GM23338 (cell line): ENCODE measurements around the gene LATS2.

Experiments
- CREB1 ChIP-seq: fragments of 250-450 bp; sonication (Bioruptor Pico); IDR thresholded peaks from 2 replicates; pipeline ENCODE4 v1.5.0; 2020; ENCODE audit warnings: low read depth, mild to moderate bottlenecking, moderate library complexity
- EZH2 ChIP-seq: fragments of 200-600 bp; sonication (generic); IDR thresholded peaks from one replicate; pipeline ENCODE4 v1.8.0; 2017; ENCODE audit warnings: antibody characterized with exemption, mild to moderate bottlenecking, low read depth; ENCODE audit not compliant: unreplicated experiment
- EZH2phosphoT487 ChIP-seq: fragments of 200-600 bp; sonication (generic); IDR thresholded peaks from one replicate; pipeline ENCODE4 v1.8.1; 2018; ENCODE audit warnings: antibody characterized with exemption; ENCODE audit not compliant: unreplicated experiment
- JUNB ChIP-seq: IDR thresholded peaks from one replicate; pipeline ENCODE4 v1.6.1; 2016; ENCODE audit warnings: antibody characterized with exemption; ENCODE audit not compliant: unreplicated experiment
- NANOG ChIP-seq: IDR thresholded peaks from 2 replicates; pipeline ENCODE4 v1.6.1; 2016; ENCODE audit warnings: antibody characterized with exemption, borderline replicate concordance
- POLR2AphosphoS5 ChIP-seq: IDR thresholded peaks from 2 replicates; pipeline ENCODE4 v1.6.1; 2016; ENCODE audit warnings: antibody characterized with exemption, low read depth
- REST ChIP-seq: IDR thresholded peaks from one replicate; pipeline ENCODE4 v1.6.1; 2018; ENCODE audit warnings: antibody characterized with exemption; ENCODE audit not compliant: unreplicated experiment
- ZNF331 ChIP-seq: fragments of 250-450 bp; sonication (Bioruptor Pico); IDR thresholded peaks from 2 replicates; pipeline ENCODE4 v1.5.0; 2020; ENCODE audit warnings: low read depth, mild to moderate bottlenecking, moderate library complexity
- ZNF462 ChIP-seq: fragments of 250-450 bp; sonication (Bioruptor Pico); IDR thresholded peaks from 2 replicates; pipeline ENCODE4 v1.5.0; 2020; ENCODE audit warnings: mild to moderate bottlenecking, moderate library complexity
- TF ChIP-seq, protein P1 (sequence below), 2 experiments: fragments of 200-600 bp in 1 of 2; sonication (generic) in 1 of 2; conservative IDR thresholded peaks; 2 replicates each; pipeline versions ENCODE4 v1.5.1 to v1.6.1; 2016 to 2017; ENCODE audit warnings: antibody characterized with exemption in 2 of 2, low read depth in 2 of 2, mild to moderate bottlenecking in 2 of 2, moderate library complexity in 1 of 2
- TF ChIP-seq, protein P2 (sequence below): IDR thresholded peaks from 2 replicates; pipeline ENCODE4 v1.6.1; 2016; ENCODE audit warnings: antibody characterized with exemption

DNA sequence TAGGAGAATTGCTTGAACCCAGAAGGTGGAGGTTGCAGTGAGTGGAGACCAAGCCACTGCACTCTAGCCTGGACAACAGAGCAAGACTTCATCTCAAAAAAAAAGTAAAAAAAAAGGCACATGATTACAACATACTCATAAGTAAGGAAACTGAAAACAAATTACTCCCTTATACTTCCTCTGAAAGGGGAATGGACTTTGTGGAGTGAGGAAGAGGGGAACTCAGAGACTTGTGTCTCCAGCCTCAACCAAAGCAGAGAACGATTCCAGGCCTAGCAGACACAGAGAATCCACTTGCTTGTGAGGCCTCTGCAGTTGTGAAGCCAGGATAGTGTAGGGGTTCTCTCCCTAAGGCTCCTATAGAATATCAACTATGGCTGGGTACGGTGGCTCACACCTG, 4.3 kb upstream of the LATS2 start:
- TF ChIP-seq, protein P1, sequence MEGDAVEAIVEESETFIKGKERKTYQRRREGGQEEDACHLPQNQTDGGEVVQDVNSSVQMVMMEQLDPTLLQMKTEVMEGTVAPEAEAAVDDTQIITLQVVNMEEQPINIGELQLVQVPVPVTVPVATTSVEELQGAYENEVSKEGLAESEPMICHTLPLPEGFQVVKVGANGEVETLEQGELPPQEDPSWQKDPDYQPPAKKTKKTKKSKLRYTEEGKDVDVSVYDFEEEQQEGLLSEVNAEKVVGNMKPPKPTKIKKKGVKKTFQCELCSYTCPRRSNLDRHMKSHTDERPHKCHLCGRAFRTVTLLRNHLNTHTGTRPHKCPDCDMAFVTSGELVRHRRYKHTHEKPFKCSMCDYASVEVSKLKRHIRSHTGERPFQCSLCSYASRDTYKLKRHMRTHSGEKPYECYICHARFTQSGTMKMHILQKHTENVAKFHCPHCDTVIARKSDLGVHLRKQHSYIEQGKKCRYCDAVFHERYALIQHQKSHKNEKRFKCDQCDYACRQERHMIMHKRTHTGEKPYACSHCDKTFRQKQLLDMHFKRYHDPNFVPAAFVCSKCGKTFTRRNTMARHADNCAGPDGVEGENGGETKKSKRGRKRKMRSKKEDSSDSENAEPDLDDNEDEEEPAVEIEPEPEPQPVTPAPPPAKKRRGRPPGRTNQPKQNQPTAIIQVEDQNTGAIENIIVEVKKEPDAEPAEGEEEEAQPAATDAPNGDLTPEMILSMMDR (conservative IDR thresholded peaks at IDR 0.05; ENCODE audit: low read depth in 2 of 2): no peak
- TF ChIP-seq POLR2AphosphoS5 (no peak), REST (no peak), EZH2 (no peak), CREB1 (CRISPR knock-in tag) (no peak), EZH2phosphoT487 (no peak), NANOG (no peak), ZNF462 (CRISPR knock-in tag) (no peak), ZNF331 (CRISPR knock-in tag) (no peak), JUNB (no peak)
- TF ChIP-seq, protein P2, sequence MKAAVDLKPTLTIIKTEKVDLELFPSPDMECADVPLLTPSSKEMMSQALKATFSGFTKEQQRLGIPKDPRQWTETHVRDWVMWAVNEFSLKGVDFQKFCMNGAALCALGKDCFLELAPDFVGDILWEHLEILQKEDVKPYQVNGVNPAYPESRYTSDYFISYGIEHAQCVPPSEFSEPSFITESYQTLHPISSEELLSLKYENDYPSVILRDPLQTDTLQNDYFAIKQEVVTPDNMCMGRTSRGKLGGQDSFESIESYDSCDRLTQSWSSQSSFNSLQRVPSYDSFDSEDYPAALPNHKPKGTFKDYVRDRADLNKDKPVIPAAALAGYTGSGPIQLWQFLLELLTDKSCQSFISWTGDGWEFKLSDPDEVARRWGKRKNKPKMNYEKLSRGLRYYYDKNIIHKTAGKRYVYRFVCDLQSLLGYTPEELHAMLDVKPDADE: no peak
